SK-N-MC (cell line): ENCODE results near the gene IL1A.

Experiments
- EZH2 ChIP-seq: fragments of 200-600 bp; sonication (generic); IDR thresholded peaks from one replicate; pipeline ENCODE4 v1.6.1; 2017; ENCODE audit warnings: antibody characterized with exemption
- FOXP2 ChIP-seq: optimal IDR thresholded peaks from 2 replicates; pipeline ENCODE3; 2011; ENCODE audit warnings: mild to moderate bottlenecking, moderate library complexity; ENCODE audit not compliant: insufficient read depth; ENCODE audit errors: extremely low read length, control extremely low read depth
- POLR2AphosphoS5 ChIP-seq: IDR thresholded peaks from 2 replicates; pipeline ENCODE4 v1.6.1; 2012; ENCODE audit warnings: mild to moderate bottlenecking, low read depth, low read length, borderline replicate concordance

- TF ChIP-seq EZH2 (no peak), POLR2AphosphoS5 (no peak), FOXP2 (no peak)
Observed at GRCh38 chr2:112812318-112813267, 28.3 kb upstream of the IL1A start.
